GM12801 (cell line): ENCODE data around the gene WDR49.

Source experiments
- TF ChIP-seq, protein P1 (sequence below): IDR thresholded peaks from one replicate; pipeline ENCODE4 v1.5.1; 2011; ENCODE audit warnings: control low read depth; ENCODE audit not compliant: insufficient read length; ENCODE audit errors: extremely low read depth

WDR49 gene

DNA sequence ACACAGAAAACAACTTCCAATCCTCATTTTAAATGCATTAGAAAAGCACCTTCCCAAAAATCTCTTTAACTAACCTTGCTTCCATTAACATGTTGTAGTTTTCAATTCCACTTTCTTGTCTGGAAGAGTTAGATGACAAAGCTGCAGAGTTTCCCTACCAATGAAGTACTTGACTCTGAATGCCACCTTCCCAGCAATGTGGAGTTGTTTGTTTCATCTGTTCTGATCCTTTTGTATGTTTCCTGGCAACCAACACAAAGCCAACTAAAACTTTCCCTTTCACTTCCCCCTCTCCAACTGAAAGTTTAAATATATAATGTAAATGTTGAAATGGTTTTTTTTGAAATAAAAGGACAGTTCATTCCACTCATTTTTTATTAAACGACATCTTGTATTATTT is at the start of gene WDR49:
TSS of gene WDR49 (minus strand) at position 183 of the 400 bp plus-strand sequence. CDS start 517 bp downstream, outside the sequence.
- TF ChIP-seq, protein P1, sequence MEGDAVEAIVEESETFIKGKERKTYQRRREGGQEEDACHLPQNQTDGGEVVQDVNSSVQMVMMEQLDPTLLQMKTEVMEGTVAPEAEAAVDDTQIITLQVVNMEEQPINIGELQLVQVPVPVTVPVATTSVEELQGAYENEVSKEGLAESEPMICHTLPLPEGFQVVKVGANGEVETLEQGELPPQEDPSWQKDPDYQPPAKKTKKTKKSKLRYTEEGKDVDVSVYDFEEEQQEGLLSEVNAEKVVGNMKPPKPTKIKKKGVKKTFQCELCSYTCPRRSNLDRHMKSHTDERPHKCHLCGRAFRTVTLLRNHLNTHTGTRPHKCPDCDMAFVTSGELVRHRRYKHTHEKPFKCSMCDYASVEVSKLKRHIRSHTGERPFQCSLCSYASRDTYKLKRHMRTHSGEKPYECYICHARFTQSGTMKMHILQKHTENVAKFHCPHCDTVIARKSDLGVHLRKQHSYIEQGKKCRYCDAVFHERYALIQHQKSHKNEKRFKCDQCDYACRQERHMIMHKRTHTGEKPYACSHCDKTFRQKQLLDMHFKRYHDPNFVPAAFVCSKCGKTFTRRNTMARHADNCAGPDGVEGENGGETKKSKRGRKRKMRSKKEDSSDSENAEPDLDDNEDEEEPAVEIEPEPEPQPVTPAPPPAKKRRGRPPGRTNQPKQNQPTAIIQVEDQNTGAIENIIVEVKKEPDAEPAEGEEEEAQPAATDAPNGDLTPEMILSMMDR, result no peak

DNA sequence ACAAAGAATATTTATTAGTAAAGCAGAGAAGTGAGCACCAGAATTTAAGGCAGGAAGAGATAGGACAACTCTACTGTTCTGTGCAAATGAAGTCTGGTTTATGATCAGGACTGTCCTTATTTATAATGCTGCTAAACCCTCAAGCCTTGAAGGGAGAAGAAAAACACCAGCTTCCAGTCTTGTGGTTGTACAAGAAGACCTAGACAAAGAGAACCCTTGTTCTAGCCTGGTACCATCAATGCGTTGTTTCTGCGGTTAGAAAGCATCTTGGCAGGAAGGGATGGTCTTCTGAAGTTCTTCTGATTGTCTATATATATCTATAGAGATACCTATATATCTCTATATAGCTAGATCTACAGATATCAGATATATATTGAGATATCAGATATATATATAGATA is 47.2 kb upstream of the WDR49 start:
- TF ChIP-seq, protein P1, result no peak

DNA sequence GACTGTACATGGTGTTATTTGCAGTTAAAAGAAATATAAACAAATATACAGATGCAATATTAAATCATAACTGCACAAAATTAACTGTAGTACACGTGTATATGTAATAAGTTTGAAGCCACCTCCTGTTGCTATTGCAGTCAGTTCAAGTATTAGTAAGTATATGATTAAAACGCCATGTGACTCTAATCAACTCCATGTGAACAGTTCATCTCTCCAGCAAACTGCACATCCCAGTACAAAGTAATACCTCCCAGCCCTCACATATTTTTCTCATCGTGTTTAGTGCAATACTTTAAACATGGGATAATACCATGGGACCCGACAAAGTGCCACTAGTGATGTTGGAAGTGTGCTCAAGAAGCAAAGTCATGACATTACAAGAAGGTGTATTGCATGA is 46.3 kb upstream of the WDR49 start:
- TF ChIP-seq, protein P1, result no peak

DNA sequence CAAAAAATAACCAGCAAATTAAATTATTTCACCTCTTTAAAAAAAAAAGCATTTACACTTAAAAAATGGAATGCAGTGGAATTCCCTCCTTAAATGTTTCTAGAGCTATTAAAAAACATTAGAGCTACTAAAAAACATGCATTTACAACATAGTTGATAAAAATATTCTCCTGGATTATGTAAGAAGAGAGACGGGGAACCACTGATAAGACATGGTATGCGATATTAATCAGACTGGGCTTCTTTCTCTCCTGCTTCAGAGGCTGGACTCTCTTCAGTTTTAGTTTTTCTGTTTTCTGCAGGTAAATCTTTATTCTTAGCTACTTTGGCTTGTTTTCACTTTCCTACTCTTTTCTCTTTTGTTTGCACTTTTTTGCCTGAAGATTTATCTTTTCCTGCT is 40.4 kb upstream of the WDR49 start:
- TF ChIP-seq, protein P1, result no peak

DNA sequence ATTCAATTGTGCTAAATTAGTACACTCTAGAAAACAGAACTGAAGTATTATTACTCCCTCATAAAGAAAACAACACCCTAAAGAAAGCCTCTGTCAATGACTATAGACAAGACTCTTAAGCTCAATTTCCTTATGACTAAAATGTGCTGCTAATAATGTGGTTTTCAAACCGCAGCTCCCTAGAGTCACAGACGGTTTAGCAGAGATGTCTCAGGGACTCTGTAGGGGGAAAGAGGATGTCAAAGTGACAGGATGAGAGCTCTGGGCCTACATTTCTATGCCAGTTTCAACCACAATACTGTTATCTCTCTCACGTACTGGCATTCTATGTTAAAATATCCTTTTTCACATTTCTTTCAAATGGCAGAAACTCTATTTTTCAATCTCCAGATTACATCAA is 37.6 kb upstream of the WDR49 start:
- TF ChIP-seq, protein P1, result no peak

DNA sequence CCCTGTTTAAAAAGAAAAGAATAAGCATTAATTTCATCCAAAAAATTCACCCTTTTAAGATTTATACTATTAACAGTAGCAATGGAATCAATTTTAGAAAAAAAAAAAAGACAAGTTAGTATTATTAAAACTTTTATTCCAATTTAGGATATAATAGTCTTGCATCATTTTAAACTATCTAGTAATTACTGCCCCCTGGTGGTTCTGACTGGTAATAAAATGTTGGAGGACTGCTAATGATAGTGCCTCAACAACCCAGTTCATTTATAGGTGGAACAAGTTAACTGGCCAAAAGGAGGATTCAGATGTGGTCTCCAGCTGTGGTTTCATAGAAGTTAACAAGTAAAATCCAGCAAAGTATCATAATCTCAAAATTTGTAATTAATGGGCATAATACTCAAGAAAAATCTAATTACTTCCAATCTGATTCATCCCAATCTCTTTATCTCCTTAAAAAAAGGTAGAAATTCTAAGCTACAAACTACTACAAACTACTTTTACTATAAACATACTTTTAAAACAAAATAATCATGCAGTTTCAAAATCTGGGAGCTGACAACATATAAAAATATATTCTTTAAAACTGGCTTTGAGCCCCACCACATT is 30.7 kb upstream of the WDR49 start:
- TF ChIP-seq, protein P1, result no peak

DNA sequence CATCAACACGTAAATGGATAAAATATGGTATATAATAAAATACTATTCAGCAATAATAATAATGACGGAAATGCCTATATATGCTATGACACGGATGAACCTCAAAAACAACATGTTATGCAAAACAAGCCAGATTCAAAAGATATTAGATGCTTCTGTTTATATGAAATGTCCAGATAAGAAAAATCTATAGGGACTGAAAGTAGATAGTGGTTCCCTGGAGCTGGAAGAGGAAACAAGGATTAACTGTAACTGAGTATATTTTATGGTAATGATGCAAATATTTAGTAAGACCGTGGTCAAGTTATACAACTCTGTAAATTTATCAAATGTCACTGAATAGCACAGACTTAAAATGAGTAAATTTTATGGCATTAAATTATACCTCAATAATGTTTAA is 25.8 kb upstream of the WDR49 start:
- TF ChIP-seq, protein P1, result no peak

DNA sequence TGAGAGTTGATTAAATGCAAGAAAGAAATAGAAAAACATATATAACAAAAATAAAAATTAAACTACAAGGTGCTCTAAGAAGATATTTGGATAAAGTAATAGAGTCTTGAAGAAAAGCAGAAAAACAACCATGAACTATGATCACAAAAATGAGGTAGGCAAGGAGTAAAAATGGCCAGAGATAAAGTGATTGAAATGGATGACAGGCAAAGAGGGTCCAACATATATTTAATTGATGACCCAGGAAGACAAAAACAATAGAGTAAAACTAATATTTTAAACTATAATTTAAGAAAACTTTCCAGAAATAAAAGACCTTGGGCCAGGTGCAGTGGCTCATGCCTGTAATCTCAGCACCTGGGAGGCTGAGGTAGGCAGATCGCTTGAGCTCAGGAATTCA is 22.1 kb upstream of the WDR49 start:
- TF ChIP-seq, protein P1, result no peak
